ENCODE measurements around the gene DLK2.
"Not testable (repeated sequence)": the region's sequence is repeated elsewhere in the genome, so short reads cannot be mapped to it uniquely, and the experiment has no call there.

The DLK2 gene

GRCh38 chr6:43469947-43470346 is 14.6 kb upstream of the DLK2 start:
- no peak overlapping the region for H3K27ac ChIP-seq
- no peak for TF ChIP-seq CTCF (conservative IDR thresholded peaks at IDR 0.05)

- TF ChIP-seq CTCF (conservative IDR thresholded peaks at IDR 0.05) = no peak
- H3K27ac ChIP-seq = no peak overlapping the region
Observed at GRCh38 chr6:43468748-43469681, 13.7 kb upstream of the DLK2 start.

- TF ChIP-seq CTCF (conservative IDR thresholded peaks at IDR 0.05) = no peak
- no peak overlapping the region for H3K27ac ChIP-seq
Observed at GRCh38 chr6:43468240-43468639, 12.9 kb upstream of the DLK2 start.

- no peak overlapping the region for H3K27ac ChIP-seq
Observed at GRCh38 chr6:43467752-43468151, 12.4 kb upstream of the DLK2 start.

GRCh38 chr6:43467265-43467664 is 11.9 kb upstream of the DLK2 start:
- H3K27ac ChIP-seq = not testable (repeated sequence)

More at GRCh38 chr6:43467752-43468151, 12.4 kb upstream of the DLK2 start:
- TF ChIP-seq CTCF (conservative IDR thresholded peaks at IDR 0.05) = no peak

GRCh38 chr6:43465948-43466347 is 10.6 kb upstream of the DLK2 start:
- H3K27ac ChIP-seq = no peak overlapping the region
- TF ChIP-seq CTCF (conservative IDR thresholded peaks at IDR 0.05) = no peak

GRCh38 chr6:43464337-43464736 is 9.0 kb upstream of the DLK2 start:
- no peak for TF ChIP-seq CTCF (conservative IDR thresholded peaks at IDR 0.05)
- H3K27ac ChIP-seq = no peak overlapping the region

GRCh38 chr6:43461936-43462335 is 6.6 kb upstream of the DLK2 start:
- no peak overlapping the region for H3K27ac ChIP-seq
- TF ChIP-seq CTCF (conservative IDR thresholded peaks at IDR 0.05) = no peak
